IMR-90 (cell line): ENCODE results near the gene ADAMTS17. TPM values are rescaled to one million over a fixed set of nuclear protein-coding genes. Genes with fewer than 3 reads are reported as not detected.

Source experiments
- ATAC-seq: fragments of 200-7000 bp; cut with Tn5 transposase; 2 replicates; pipeline ENCODE4 v1.9.1; 2020; ENCODE audit warnings: low read depth, mild to moderate bottlenecking, moderate library complexity
- BruUV-seq: library from RNA; stranded (reverse); fragments of 400-500 nt; replicated peaks from 2 replicates; lab custom pipeline; 2021; lab: Mats Ljungman, UMichigan
- CTCF ChIA-PET: fragments of 300-600 bp; formaldehyde crosslinking; extraction: SDS; loops from one replicate; lab custom pipeline; 2021; ENCODE audit warnings: antibody characterized with exemption; lab: Yijun Ruan, JAX
- POLR2A ChIA-PET: fragments of 300-600 bp; sonication (Branson Sonifier 250); formaldehyde crosslinking; loops from one replicate; lab custom pipeline; 2022; ENCODE audit warnings: antibody characterized with exemption; ENCODE audit not compliant: unreplicated experiment; lab: Charles Lee
- DNase-seq: peaks from one replicate; pipeline ENCODE4 v3.0.0; 2013
- H2AFZ ChIP-seq: replicated peaks from 2 replicates; pipeline ENCODE3; 2013; ENCODE audit warnings: low read length, mild to moderate bottlenecking; ENCODE audit not compliant: poor library complexity
- H2AK5ac ChIP-seq: 2 replicates; pipeline ENCODE4 v1.6.1; 2013; ENCODE audit warnings: low read depth, low read length, inconsistent platforms
- H2AK9ac ChIP-seq: replicated peaks from 2 replicates; pipeline ENCODE3; 2013; ENCODE audit warnings: mild to moderate bottlenecking, low read depth, low read length, moderate library complexity; ENCODE audit not compliant: poor library complexity
- H2BK120ac ChIP-seq: 2 replicates; pipeline ENCODE4 v1.6.1; 2013; ENCODE audit warnings: low read depth, low read length, inconsistent platforms
- H2BK15ac ChIP-seq: 3 replicates; pipeline ENCODE4 v1.6.1; 2013; ENCODE audit warnings: low read depth, low read length, inconsistent platforms
- H2BK20ac ChIP-seq: 2 replicates; pipeline ENCODE4 v1.6.1; 2013; ENCODE audit warnings: low read depth, mild to moderate bottlenecking, inconsistent platforms, low read length, moderate library complexity
- H2BK5ac ChIP-seq: 2 replicates; pipeline ENCODE4 v1.6.1; 2013; ENCODE audit warnings: mild to moderate bottlenecking, low read depth, low read length, inconsistent platforms; ENCODE audit not compliant: poor library complexity, severe bottlenecking
- H3K14ac ChIP-seq: replicated peaks from 2 replicates; pipeline ENCODE4 v1.6.1; 2013; ENCODE audit warnings: low read depth, low read length, inconsistent platforms
- H3K18ac ChIP-seq: 2 replicates; pipeline ENCODE4 v1.6.1; 2013; ENCODE audit warnings: low read depth, low read length, control low read depth
- H3K23ac ChIP-seq: 2 replicates; pipeline ENCODE4 v1.6.1; 2013; ENCODE audit warnings: low read depth, low read length, inconsistent platforms
- H3K27ac ChIP-seq: 2 replicates; pipeline ENCODE4 v1.5.1; 2013; ENCODE audit warnings: mild to moderate bottlenecking, control low read depth, low read length; ENCODE audit not compliant: insufficient read depth
- H3K27me3 ChIP-seq: 2 replicates; pipeline ENCODE4 v1.6.1; 2013; ENCODE audit warnings: low read length; ENCODE audit not compliant: control insufficient read depth, insufficient read depth
- H3K36me3 ChIP-seq: 2 replicates; pipeline ENCODE4 v1.6.1; 2013; ENCODE audit warnings: low read length, mixed read lengths; ENCODE audit not compliant: control insufficient read depth, insufficient read depth
- H3K4ac ChIP-seq: 2 replicates; pipeline ENCODE4 v1.6.1; 2013; ENCODE audit warnings: low read depth, low read length, inconsistent platforms
- H3K4me1 ChIP-seq: 2 replicates; pipeline ENCODE4 v1.6.1; 2013; ENCODE audit warnings: low read length, mixed read lengths; ENCODE audit not compliant: control insufficient read depth, insufficient read depth
- H3K4me2 ChIP-seq: 2 replicates; pipeline ENCODE4 v1.6.1; 2013; ENCODE audit warnings: low read depth, mild to moderate bottlenecking, control low read depth, low read length, moderate library complexity
- H3K4me3 ChIP-seq: 2 replicates; pipeline ENCODE4 v1.5.1; 2013; ENCODE audit warnings: low read depth, mild to moderate bottlenecking, control low read depth, low read length, moderate library complexity; ENCODE audit not compliant: insufficient read depth
- H3K56ac ChIP-seq: 2 replicates; pipeline ENCODE4 v1.6.1; 2013; ENCODE audit warnings: low read length, inconsistent platforms; ENCODE audit not compliant: insufficient read depth; ENCODE audit errors: extremely low read depth
- H3K79me1 ChIP-seq, 2 experiments: 2 replicates each; pipeline ENCODE4 v1.6.1; 2013; ENCODE audit warnings: low read length in 2 of 2, inconsistent platforms in 1 of 2, low read depth in 1 of 2
- H3K9ac ChIP-seq: 2 replicates; pipeline ENCODE4 v1.6.1; 2013; ENCODE audit warnings: low read depth, low read length, control low read depth
- H3K9me1 ChIP-seq: 2 replicates; pipeline ENCODE4 v1.6.1; 2013; ENCODE audit warnings: low read length, inconsistent platforms; ENCODE audit not compliant: insufficient read depth
- H3K9me3 ChIP-seq: 2 replicates; pipeline ENCODE4 v1.6.1; 2013; ENCODE audit warnings: low read length; ENCODE audit not compliant: control insufficient read depth, insufficient read depth
- H4K20me1 ChIP-seq: 2 replicates; pipeline ENCODE4 v1.6.1; 2013; ENCODE audit warnings: low read length, inconsistent platforms; ENCODE audit not compliant: insufficient read depth
- H4K5ac ChIP-seq: 2 replicates; pipeline ENCODE4 v1.6.1; 2013; ENCODE audit warnings: mild to moderate bottlenecking, low read depth, low read length, control low read depth
- H4K8ac ChIP-seq, 2 experiments: 2 replicates each; pipeline ENCODE4 v1.6.1; 2013; ENCODE audit warnings: low read depth in 2 of 2, low read length in 2 of 2, control low read depth in 1 of 2, inconsistent platforms in 1 of 2
- H4K91ac ChIP-seq: 2 replicates; pipeline ENCODE4 v1.6.1; 2013; ENCODE audit warnings: low read depth, low read length, inconsistent platforms; ENCODE audit not compliant: insufficient read depth
- BHLHE40 ChIP-seq: fragments of 150-350 bp; IDR thresholded peaks from 2 replicates; pipeline ENCODE4 v1.6.1; 2016; ENCODE audit warnings: mild to moderate bottlenecking, low read depth, low read length
- CHD1 ChIP-seq: IDR thresholded peaks from 2 replicates; pipeline ENCODE4 v1.6.1; 2012; ENCODE audit warnings: low read depth, low read length, improper control_type of control experiment
- MAFK ChIP-seq: IDR thresholded peaks from 2 replicates; pipeline ENCODE4 v1.6.1; 2012; ENCODE audit warnings: low read depth, low read length, improper control_type of control experiment
- MAZ ChIP-seq: IDR thresholded peaks from 2 replicates; pipeline ENCODE4 v1.6.1; 2012; ENCODE audit warnings: low read depth, mild to moderate bottlenecking, low read length, improper control_type of control experiment, moderate library complexity, borderline replicate concordance
- MXI1 ChIP-seq: IDR thresholded peaks from 2 replicates; pipeline ENCODE4 v1.6.1; 2012; ENCODE audit warnings: low read depth, mild to moderate bottlenecking, low read length, moderate library complexity, borderline replicate concordance
- NFE2L2 ChIP-seq: fragments of 150-350 bp; IDR thresholded peaks from 2 replicates; pipeline ENCODE4 v1.6.1; 2016; ENCODE audit warnings: low read depth, mild to moderate bottlenecking, low read length
- POLR2A ChIP-seq: IDR thresholded peaks from 2 replicates; pipeline ENCODE4 v1.6.1; 2012; ENCODE audit warnings: mild to moderate bottlenecking, low read depth, low read length
- RAD21 ChIP-seq: IDR thresholded peaks from 2 replicates; pipeline ENCODE4 v1.6.1; 2012; ENCODE audit warnings: low read length, improper control_type of control experiment
- RCOR1 ChIP-seq: IDR thresholded peaks from 2 replicates; pipeline ENCODE4 v1.6.1; 2012; ENCODE audit warnings: mild to moderate bottlenecking, low read length, improper control_type of control experiment; ENCODE audit not compliant: insufficient replicate concordance
- RFX5 ChIP-seq: IDR thresholded peaks from 2 replicates; pipeline ENCODE4 v1.8.0; 2012; ENCODE audit warnings: low read depth, mild to moderate bottlenecking, low read length, moderate library complexity
- SMC3 ChIP-seq: fragments of 150-350 bp; IDR thresholded peaks from 2 replicates; pipeline ENCODE4 v1.6.1; 2016; ENCODE audit warnings: low read depth, mild to moderate bottlenecking, antibody characterized with exemption, low read length, moderate library complexity
- WGBS, 2 experiments: methylation state at CpG; one replicate each; pipeline versions ENCODE4 v1.1.5 to v1.1.7; 2013; ENCODE audit warnings: missing lambda C conversion rate in 2 of 2; ENCODE audit not compliant: insufficient read length in 1 of 2; ENCODE audit errors: extremely low coverage in 2 of 2; 5-methylcytosine and 5-hydroxymethylcytosine counted together
- dilution Hi-C: fragments of 300-500 bp; cut with HindIII; formaldehyde crosslinking; loops from one replicate; pipeline ENCODE4 v1.14.3; 2018; ENCODE audit warnings: low sequenced_read_pairs; ENCODE audit not compliant: unreplicated experiment
- in situ Hi-C: fragments of 300-500 bp; cut with MboI; formaldehyde crosslinking; loops from 3 replicates; pipeline ENCODE4 v1.14.3; 2019; ENCODE audit warnings: low sequenced_read_pairs, inconsistent platforms, mixed read lengths
- intact Hi-C: fragments of 100-400 bp; cut with micrococcal nuclease; formaldehyde crosslinking; loops from 2 replicates; pipeline ENCODE4 v1.10.0; 2022
- polyA plus RNA-seq, 3 experiments: library from polyadenylated mRNA; depleted of rRNA; stranded (reverse); fragments of >200 nt; gene quantifications; 2 replicates each; pipeline ENCODE4 v1.2.3, GENCODE V29; 2012; ENCODE audit warnings: low replicate concordance in 1 of 3
- total RNA-seq: library from RNA; depleted of rRNA; stranded (reverse); fragments of >200 nt; gene quantifications from 2 replicates; pipeline ENCODE4 v1.2.3, GENCODE V29; 2012
- TF ChIP-seq, protein P1 (sequence below): conservative IDR thresholded peaks from 2 replicates; pipeline ENCODE4 v1.5.1; 2012; ENCODE audit warnings: mild to moderate bottlenecking, low read depth, low read length, improper control_type of control experiment
- TF ChIP-seq, protein P2 (sequence below): fragments of 150-350 bp; IDR thresholded peaks from 2 replicates; pipeline ENCODE4 v1.6.1; 2016; ENCODE audit warnings: low read depth, mild to moderate bottlenecking, low read length, moderate library complexity, borderline replicate concordance

The ADAMTS17 gene
- total and polyA plus RNA-seq, 2 of the 4 experiments (the other 2 are of a cell fraction) = 0.03 TPM; not detected in 1

DNA sequence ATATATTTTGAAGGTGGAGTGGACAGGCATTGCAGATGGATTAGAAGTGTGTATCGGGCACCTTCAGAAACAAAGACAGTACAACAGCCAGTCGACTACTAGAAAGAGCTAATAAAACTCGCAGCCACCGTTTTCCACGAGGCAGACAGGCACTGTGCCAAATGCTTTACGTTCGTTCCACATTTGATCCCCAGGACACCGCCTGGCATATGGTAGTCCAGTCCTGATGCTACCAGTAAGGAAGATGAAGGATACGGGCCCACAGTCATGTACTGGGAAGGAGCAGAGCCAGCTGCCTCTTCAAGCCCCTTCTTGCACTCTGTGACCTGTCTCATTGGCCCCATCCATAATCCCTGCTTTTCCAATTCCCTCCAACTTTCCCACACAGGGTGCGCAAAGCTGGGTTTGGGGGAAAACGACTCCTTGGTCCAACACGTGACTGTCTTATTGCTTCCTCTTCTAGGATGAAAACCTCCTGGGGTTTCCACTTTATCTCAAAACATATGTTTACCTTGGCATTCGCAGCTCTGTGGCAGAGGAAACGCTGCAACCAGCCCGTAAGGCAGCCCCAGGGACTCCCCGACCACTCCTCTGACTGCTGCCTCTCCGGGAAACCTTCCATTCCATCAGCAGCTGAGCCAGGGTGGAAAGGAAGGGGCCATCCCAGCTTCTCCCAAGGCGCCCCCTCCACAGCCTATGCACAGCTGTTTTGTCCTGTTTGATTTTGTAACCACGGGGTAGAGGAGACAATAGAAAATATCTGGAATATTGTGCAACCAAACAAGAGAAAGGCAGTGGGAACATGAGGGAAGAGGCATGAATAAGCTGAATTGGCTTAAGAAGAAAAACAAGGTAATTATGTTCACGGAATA lies 107.4 kb downstream of the ADAMTS17 start:
- Histone ChIP-seq H2AFZ (no peak overlapping the region), H3K9me1 (no peaks in the 10 kb centered on the region), H2BK5ac (no peak overlapping the region), H4K8ac (no peak overlapping the region), H3K27me3 (no peaks in the 10 kb centered on the region), H2BK120ac (no peak overlapping the region), H3K23ac (no peak overlapping the region), H3K56ac (no peak overlapping the region), H2BK15ac (no peak overlapping the region), H3K18ac (no peak overlapping the region), H4K91ac (no peak overlapping the region), H2BK20ac (no peak overlapping the region), H3K4me3 (no peak overlapping the region), H3K27ac (no peak overlapping the region), H3K9ac (no peak overlapping the region), H2AK9ac (no peak overlapping the region), H3K79me1 (no peaks in the 10 kb centered on the region), H3K4me2 (no peak overlapping the region), H3K14ac (no peak overlapping the region), H4K20me1 (no peaks in the 10 kb centered on the region), H4K5ac (no peak overlapping the region), H3K9me3 (peaks cover 57% of the 10 kb centered on the region), H2AK5ac (no peak overlapping the region), H3K4ac (no peak overlapping the region), H3K4me1 (no peaks in the 10 kb centered on the region), H3K36me3 (no peaks in the 10 kb centered on the region)
- TF ChIP-seq CHD1 (no peak), RAD21 (no peak), POLR2A (no peak), RFX5 (no peak), MXI1 (no peak), MAFK (no peak), BHLHE40 (no peak), MAZ (no peak), RCOR1 (no peak), SMC3 (no peak), NFE2L2 (no peak)
- TF ChIP-seq, protein P1, sequence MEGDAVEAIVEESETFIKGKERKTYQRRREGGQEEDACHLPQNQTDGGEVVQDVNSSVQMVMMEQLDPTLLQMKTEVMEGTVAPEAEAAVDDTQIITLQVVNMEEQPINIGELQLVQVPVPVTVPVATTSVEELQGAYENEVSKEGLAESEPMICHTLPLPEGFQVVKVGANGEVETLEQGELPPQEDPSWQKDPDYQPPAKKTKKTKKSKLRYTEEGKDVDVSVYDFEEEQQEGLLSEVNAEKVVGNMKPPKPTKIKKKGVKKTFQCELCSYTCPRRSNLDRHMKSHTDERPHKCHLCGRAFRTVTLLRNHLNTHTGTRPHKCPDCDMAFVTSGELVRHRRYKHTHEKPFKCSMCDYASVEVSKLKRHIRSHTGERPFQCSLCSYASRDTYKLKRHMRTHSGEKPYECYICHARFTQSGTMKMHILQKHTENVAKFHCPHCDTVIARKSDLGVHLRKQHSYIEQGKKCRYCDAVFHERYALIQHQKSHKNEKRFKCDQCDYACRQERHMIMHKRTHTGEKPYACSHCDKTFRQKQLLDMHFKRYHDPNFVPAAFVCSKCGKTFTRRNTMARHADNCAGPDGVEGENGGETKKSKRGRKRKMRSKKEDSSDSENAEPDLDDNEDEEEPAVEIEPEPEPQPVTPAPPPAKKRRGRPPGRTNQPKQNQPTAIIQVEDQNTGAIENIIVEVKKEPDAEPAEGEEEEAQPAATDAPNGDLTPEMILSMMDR = no peak
- TF ChIP-seq, protein P2, sequence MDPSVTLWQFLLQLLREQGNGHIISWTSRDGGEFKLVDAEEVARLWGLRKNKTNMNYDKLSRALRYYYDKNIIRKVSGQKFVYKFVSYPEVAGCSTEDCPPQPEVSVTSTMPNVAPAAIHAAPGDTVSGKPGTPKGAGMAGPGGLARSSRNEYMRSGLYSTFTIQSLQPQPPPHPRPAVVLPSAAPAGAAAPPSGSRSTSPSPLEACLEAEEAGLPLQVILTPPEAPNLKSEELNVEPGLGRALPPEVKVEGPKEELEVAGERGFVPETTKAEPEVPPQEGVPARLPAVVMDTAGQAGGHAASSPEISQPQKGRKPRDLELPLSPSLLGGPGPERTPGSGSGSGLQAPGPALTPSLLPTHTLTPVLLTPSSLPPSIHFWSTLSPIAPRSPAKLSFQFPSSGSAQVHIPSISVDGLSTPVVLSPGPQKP = no peak
- ChIA-PET POLR2A (no interaction called here), CTCF (no interaction called here)
- DNase-seq (no peak), ATAC-seq (no peak)
- dilution Hi-C loops (no loop called here), intact Hi-C loops (no loop called here), in situ Hi-C loops (no loop called here)
- WGBS, 2 experiments = 40% methylated on average over 2 of the region's 20 CpGs; no CpG with 5 or more reads in 1 of the 2 experiments
- no TSS peak for BruUV-seq
